NAMALWA (cell line): Measurements from ENCODE around the gene FILIP1L.

Experiments
- DNase-seq: peaks from one replicate; pipeline ENCODE4 v3.0.0-alpha.2; 2015; ENCODE audit warnings: low spot score

Gene FILIP1L

DNA sequence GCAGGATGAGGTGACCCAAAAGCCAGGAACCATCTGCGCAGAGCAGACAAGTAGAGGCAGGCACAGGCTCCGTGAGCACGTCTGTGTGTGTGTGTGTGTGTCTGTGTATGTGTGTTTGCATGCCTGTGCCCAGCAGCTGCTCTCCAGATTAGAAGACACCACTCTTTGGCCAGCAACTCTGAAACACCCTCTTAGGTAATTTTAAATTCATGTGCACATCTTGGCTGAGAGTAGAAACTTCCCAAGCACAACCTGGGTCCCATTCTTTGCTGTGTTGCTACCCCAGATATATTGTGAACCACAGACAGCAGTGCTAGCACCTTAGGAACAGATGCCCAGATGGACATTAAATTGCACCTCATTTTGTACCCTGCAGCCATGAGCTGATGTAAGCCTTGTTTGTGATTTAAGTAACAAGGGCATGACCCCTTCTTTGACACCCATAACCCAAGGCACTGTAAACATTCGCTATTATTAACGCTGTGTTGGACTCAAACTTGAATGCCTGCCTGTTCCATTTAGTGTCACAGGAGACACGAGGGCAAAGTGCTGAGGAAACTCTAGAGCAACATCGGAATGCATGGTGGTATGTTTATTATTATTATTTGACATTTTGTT, at the start of gene FILIP1L:
TSS of gene FILIP1L (minus strand) at position 89 of the 618 bp plus-strand sequence.
- DNase-seq, result no peak

GRCh38 chr3:100163787-100164186, 49.5 kb upstream of the FILIP1L start:
- DNase-seq, result no peak

GRCh38 chr3:100160521-100160920, 46.2 kb upstream of the FILIP1L start:
- no peak for DNase-seq

DNA sequence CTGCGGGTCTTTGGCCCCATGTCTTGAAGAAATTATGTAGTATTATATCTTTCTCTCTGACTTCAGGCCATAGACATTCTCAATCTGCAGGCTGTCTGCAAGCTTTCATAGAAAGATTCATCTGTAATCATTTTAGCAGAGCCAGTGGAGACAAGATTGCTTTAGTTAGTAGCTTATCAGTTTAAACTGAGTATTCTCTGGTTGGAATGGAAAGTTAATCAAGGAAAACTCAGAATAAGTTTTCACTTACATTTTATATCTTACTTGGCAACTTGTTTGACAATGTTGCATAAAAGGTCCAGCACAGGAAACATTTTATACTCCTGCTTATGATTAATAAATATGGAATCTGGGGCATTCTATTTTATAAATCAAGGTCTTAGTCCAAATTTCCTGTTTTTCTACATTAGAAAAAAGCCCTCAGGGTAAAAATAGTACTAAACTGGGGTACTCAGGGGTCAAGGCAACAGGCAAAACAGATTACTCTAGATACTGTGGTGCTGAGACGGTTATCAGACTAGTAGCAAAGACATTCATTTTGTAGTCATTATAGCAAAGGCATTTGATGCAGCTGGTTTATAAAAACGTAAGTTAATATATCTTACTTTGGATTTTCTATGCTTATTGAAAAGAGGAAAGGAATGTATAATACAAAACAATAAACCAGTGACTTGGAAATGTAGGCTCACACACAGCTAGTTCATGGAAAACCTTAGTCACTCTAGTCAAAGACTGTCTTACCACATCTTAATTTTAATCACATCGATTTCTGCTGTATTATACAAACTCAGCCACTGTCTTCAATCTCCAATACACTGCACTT, 45.2 kb upstream of the FILIP1L start:
- DNase-seq, result no peak

DNA sequence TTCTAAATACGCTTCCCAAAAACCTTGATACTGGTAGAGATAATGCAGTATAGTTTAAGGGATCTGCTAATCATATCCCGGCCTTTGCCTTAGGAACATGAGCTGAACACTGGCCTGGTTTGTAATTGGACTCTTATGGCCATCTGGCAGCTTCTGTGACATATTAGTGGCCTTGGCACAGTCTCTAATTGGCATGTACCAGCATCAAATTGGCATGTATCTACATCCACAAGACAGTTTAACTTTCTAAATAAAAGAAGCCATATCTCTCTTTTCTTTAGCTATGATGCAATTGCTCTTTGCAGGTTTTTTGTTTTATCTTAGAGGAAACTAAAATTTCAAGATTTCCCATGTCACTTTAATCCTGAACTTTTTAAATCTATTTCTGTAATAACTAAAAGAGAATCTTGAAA, 44.6 kb upstream of the FILIP1L start:
- DNase-seq, result no peak

- no peak for DNase-seq
These were observed 43.4 kb upstream of the FILIP1L start for GRCh38 chr3:100157685-100158084.

DNA sequence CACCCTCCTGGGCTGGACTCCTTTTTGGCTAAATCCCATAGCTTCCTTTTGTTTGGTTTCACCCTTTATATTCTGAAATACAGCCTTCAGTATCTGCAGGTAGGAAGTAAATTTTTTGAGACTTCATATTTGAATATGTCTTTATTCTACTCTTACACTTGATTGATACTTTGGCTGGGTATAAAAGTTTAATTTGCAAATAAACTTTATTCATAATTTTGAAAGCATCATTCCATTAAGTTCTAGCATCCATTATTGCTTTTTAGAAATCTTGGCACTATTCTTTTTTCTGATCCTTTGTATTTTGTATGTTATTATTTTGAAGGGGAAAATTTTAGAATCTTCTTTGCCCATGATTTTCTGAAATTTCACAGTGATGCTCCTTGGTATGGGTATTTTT, 41.3 kb upstream of the FILIP1L start:
- no peak for DNase-seq

GRCh38 chr3:100155128-100155527, 40.8 kb upstream of the FILIP1L start:
- no peak for DNase-seq

- no peak for DNase-seq
These were observed 39.9 kb upstream of the FILIP1L start for GRCh38 chr3:100154171-100154570.

GRCh38 chr3:100151024-100151707, 36.9 kb upstream of the FILIP1L start:
- no peak for DNase-seq

DNA sequence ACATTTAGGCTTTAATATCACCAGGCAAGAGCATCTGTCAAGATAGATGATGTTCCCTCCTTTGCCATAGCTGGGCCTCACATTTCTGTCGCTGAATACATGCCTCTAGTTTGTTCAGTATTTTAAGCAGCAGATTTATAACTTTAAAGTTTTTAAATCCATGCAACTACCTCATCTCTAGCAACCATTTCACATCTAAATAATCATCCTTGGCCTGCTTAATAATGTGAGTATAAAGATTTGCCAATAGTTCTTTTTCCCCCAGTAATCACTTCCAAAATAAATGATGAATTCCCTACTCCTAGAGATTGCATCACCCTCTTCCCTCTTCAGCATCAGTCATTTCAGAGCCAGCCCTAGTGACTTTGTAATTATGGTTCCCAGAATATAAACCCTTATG, 36.2 kb upstream of the FILIP1L start:
- DNase-seq, result no peak

DNA sequence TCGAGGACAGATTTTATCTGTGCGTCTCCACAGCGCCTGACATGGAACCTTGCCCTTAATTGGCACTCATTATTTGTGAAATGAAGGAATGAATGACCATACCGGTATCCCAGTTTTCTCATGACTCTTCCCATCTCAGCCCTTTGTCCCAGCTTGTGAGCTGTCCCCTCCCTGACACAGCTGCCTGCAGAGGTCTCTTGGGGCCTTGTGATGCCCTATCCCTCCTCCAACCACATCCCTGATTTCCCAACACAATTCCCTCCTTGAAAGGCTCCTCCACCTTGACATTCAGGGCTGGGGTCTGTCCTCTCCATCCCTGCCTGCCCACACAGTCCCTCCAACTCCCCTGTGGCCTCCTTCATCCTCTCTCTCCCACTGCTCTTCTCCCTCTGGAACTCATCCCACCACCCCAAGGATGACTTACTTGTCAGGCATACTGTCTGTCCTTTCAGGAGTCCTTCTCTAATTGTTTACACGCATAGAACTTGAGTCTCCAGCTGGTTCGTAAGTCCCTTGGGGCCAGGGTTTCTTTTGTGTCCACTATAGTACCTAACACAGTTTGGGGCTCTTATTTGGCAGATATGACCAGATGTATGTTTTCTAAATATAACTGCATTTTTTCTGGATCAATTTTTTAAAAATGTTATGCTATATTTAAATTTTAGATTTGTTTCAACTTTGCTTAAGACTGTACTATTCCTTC, 35.6 kb upstream of the FILIP1L start:
- DNase-seq, result no peak

DNA sequence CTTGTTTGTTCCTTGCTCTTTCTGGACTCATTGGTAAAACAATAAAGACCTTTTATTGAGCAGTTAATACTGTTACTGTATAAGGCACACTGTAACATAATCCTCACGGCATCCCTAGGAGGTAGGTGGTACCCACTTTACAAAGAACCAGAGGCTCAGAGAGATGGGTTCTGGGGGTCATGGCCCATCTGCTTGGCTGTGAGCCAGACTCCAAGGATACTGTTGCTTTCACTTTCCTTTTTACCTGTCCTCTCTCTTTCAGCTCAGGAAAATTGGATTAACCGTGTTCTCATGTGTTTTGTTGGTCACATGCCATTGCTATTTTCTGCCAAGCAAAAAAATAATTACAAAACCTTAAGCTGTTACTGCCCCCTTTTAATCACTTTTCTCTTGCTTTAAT, 34.8 kb upstream of the FILIP1L start:
- DNase-seq, result no peak

DNA sequence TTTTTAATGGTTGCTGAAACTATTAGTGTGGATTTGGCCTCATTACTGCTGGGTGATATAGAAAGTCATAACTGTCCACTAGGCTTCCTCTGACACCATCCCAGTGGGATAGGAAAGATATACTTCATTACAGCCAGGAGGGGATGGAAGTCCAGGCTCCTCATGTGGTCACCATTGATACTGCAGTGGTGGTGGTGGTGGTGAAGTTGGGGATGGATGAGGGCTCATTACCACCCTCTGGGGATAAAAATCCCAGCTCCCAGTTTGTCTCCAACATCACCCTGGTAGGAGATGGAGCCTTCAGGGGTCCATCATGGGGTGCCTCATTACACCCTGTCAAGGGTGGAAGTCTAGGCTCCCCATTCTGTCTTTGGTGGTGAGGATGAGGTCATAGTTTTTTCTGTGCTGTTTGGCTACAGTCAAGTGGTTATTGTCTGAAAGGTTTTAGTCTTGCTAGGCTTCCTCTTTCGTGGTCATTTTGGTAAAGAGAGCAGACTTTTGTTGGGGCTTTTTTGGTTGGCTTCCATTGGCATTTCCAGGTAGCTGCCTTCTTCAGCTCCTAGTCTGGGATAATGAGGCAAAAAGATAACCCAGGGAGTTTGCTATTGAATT, 30.1 kb upstream of the FILIP1L start:
- DNase-seq, result no peak

DNA sequence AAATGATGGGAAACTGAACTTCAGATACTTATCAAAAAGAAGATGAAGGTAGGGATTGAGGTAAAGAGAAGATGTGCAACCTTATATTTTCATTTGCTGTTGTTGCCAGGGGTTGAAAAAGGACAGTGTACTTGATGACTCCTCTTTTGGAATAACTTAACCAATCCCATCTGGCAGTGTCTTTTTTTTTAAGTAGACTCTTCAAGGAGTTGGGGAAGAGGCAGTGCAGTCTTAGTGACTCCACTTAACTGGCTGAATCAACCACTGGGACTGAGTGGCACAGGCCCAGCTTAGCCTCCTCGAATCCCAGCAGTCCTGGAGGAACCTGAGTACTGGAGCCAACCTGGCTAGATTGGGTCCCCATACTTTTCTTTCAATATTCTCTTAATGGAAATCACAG, 27.3 kb upstream of the FILIP1L start:
- no peak for DNase-seq

GRCh38 chr3:100140976-100141375, 26.7 kb upstream of the FILIP1L start:
- DNase-seq, result no peak

DNA sequence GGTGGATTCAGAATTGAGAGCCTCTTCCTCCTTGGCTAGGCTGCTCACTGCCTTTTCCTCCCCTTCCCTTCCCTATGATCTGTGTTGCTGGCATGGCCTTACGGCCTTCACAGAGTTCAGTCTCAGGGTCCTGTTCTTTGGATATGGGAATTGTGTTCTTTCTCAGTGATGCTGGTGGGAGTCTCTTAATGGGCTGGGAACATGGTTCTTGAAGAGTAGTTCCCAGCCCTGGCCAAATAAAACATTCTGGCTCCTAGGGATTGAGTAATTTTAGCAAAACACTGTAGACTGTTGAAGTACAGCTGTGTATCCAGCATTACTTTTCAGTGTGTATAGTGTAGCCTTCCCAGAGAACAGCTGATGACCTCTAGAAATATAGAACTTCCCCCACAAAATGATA, 22.6 kb upstream of the FILIP1L start:
- no peak for DNase-seq

GRCh38 chr3:100131241-100131640, 16.9 kb upstream of the FILIP1L start:
- DNase-seq, result no peak

GRCh38 chr3:100129941-100130340, 15.6 kb upstream of the FILIP1L start:
- no peak for DNase-seq

DNA sequence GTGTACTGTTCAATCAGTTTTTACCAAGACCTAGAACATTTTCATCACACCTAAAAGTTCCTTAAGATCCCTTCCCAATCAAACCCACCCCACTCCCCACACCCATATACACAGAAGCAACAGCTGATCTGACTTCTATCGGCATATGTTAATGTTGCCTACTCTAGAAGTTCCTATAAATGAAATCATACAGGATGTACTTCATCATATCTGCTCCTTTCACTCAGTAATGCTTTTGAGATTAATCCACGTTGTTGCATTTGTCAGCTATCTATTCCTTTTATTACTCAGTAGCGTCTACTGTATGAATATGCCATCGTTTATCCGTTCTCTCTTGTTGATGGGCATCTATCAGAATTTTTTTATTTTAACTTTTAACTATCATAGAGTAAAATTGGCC, 14.3 kb upstream of the FILIP1L start:
- DNase-seq, result no peak

DNA sequence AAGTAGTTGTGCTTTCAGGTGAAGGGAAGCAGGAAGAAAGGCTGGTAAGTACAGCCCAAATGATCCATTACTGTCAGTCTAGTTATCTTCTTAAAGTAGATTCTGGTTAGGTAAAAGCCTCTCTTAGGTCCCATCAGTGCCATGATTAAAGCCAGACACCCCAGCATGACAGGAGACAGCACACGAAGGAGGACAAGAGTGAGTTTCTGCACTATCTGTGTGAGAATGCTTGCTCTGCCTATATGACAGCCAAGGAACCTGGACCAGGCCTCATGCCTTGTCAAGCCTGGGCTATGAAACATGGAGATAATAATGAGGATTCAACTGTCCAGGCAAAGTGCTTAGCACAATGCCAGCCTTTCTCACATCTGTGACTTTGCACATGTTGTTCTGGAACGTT, 13.5 kb upstream of the FILIP1L start:
- no peak for DNase-seq
